Measurements from ENCODE around the gene ABCD1.

ABCD1 gene

GRCh38 chrX:153763989-153764755 is 39.5 kb downstream of the ABCD1 start, which contains the start of gene PLXNB3:
PLXNB3 (plus strand) TSS chrX:153764249; CDS start chrX:153765536, 1,287 bp downstream.
- DNase-seq = peak; percentile 90

GRCh38 chrX:153764786-153765137 is 40.1 kb downstream of the ABCD1 start:
- DNase-seq = peak; percentile 43

GRCh38 chrX:153765138-153766079 is 40.8 kb downstream of the ABCD1 start:
- peak; percentile 50 for DNase-seq

- peak; percentile 66 for DNase-seq
Observed at GRCh38 chrX:153766098-153766817, 41.6 kb downstream of the ABCD1 start.

- peak; percentile 39 for DNase-seq
Observed at GRCh38 chrX:153766871-153767673, 42.4 kb downstream of the ABCD1 start.

GRCh38 chrX:153767674-153768055 is 43.0 kb downstream of the ABCD1 start:
- no peak for DNase-seq

GRCh38 chrX:153768311-153769157 is 43.9 kb downstream of the ABCD1 start:
- peak; percentile 39 for DNase-seq

- peak; percentile 36 for DNase-seq
Observed at GRCh38 chrX:153769158-153769864, 44.7 kb downstream of the ABCD1 start.

GRCh38 chrX:153769865-153770600 is 45.4 kb downstream of the ABCD1 start:
- peak; percentile 53 for DNase-seq

- peak; percentile 34 for DNase-seq
Observed at GRCh38 chrX:153770601-153771414, 46.2 kb downstream of the ABCD1 start.

- peak; percentile 56 for DNase-seq
Observed at GRCh38 chrX:153771415-153772315, 47.0 kb downstream of the ABCD1 start.

GRCh38 chrX:153772316-153773217 is 47.9 kb downstream of the ABCD1 start:
- DNase-seq = peak; percentile 25

GRCh38 chrX:153773218-153773611 is 48.6 kb downstream of the ABCD1 start:
- peak; percentile 28 for DNase-seq

- peak; percentile 46 for DNase-seq
Observed at GRCh38 chrX:153773741-153774575, 49.3 kb downstream of the ABCD1 start.

- peak; percentile 30 for DNase-seq
Observed at GRCh38 chrX:153774576-153775292, 50.1 kb downstream of the ABCD1 start.
